CD1c-positive myeloid dendritic cell (primary cell): ENCODE measurements around the gene PTPRT.
"Not testable (repeated sequence)": the region's sequence is repeated elsewhere in the genome, so short reads cannot be mapped to it uniquely, and the experiment has no call there.

Source experiments
- DNase-seq: peaks from one replicate; pipeline ENCODE4 v3.0.0-alpha.2; 2016; ENCODE audit errors: extremely low spot score

The PTPRT gene

DNA sequence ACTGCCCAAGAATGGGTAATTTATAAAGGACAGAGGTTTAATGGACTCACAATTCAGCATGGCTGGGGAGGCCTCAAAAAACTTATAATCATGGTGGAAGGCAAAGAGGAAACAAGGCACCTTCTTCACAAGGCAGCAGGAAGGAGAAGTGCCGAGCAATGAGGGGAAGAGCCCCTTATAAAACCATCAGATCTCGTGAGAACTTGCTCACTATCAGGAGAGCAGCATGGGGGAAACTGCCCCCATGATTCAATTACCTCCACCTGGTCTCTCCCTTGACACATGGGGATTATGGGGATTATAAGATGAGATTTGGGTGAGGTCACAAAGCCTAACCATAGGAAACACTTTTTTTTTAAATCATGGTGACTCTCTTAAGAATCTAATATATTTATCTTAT lies 278.9 kb downstream of the PTPRT start:
- not testable (repeated sequence) for DNase-seq

- no peak for DNase-seq
These were observed 282.0 kb downstream of the PTPRT start for GRCh38 chr20:42907730-42908129.

DNA sequence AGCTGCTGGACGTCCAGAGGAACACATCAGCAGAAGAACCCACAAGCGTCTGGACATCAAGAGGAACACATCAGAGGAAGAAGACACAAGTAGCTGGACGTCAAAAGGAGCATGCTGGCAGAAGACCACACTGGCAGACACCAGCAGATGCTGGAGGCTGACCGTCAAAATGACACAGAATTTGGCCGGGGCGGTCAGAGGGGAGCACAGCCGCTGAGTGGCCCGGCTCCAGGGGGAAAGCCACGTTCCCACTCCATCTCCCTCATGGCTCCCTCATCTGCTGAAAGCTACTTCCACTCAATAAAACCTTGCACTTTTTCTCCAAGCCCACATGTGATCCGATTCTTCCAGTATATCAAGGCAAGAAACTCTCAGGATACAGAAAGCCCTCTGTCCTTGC lies 283.6 kb downstream of the PTPRT start:
- DNase-seq: no peak

DNA sequence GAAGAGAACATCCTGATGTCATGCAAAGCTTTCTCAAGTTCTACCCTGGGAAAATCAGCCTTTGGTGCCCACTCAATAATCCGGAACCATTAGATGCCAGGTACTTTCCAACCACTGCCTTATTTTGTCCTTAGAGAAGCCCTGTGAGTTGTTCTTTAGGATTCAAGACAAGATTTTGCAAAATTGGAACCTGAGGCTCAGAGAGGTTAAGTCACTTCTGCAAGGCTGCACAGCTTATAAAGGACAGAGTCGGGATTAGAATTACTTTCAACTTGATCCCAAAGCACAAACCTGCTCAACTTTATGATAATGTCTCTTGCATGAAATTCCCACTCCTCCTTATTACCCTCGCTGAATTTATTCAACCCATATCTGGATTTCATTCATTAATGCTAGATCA lies 287.2 kb downstream of the PTPRT start:
- no peak for DNase-seq

DNA sequence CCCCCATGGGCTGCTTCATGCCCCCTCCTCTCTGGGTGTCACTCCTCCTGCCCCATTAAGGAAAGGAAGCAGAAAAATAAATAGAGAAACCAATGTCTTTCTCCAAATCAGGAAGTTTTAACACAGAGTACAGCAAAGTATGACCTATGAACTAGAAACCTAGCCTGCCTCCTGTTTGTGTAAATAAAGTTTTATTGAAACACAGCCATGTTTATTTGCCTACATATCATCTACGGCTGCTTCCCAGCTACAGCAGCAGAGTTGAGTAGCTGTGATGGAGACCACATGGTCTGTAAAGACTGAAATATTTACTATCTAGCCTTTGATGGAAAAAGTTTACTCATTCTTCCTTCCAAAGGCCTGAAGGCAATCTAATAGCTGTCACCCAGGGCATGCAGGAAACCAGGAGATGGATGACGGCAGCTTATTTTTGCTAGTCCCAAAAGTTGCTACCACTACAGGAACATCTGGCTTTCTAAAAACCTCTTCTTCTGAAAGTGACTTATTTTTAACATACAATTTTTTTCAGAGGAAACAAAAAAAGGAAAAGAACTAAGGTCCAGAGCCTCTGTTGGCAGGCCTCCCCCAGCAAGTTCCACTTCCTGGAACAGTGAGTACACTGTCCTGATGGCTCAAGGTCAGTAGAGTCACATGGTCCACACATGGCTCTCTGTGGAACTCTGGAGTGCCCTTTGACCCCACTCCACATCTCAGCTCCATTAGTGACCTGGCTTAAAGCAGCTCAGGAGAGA lies 287.8 kb downstream of the PTPRT start:
- no peak for DNase-seq

GRCh38 chr20:42900764-42901163 lies 288.9 kb downstream of the PTPRT start:
- DNase-seq: not testable (repeated sequence)

GRCh38 chr20:42895020-42895419 lies 294.7 kb downstream of the PTPRT start:
- no peak for DNase-seq

DNA sequence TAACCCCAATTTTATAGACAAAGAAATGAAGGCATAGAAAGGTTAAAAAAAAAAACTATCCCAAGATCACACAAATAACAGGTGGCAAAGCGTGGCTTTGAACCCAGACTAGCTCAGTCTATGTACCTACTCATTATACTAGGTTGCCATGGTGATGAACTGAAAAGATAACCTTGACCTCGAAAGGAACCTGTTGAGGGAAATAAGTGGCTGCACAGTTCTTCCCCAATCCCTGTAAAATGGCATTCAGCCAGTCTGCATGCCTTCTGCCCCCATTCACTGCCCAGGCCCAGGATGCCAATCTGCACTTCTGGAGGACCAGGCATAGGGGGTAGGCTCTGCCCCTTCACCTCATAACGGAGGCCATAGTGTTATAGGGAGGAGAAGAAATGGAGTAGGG lies 295.2 kb downstream of the PTPRT start:
- DNase-seq: no peak

GRCh38 chr20:42889517-42889916 lies 300.2 kb downstream of the PTPRT start:
- no peak for DNase-seq

- DNase-seq: no peak
These were observed 302.4 kb downstream of the PTPRT start for GRCh38 chr20:42887281-42887680.

DNA sequence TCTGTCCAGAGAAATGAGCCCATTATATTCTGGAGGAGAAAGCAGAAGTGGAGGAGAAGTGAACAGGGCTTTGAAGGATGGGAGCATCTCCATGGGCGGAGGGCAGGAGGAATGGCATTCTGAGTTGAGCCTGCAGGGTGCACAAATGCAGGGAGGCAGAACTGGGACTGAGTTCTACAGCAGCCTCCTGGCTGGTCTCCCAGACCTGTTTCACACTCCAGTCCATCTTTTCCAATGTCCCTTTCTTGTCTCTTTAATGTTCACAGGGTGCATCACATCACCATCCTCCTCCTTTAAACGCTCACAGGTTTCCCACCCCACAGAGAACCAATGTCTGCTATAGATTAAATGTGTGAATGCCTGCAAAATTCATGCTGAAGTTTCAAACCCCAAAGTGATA lies 302.9 kb downstream of the PTPRT start:
- no peak for DNase-seq

- DNase-seq: no peak
These were observed 303.7 kb downstream of the PTPRT start for GRCh38 chr20:42886046-42886445.

DNA sequence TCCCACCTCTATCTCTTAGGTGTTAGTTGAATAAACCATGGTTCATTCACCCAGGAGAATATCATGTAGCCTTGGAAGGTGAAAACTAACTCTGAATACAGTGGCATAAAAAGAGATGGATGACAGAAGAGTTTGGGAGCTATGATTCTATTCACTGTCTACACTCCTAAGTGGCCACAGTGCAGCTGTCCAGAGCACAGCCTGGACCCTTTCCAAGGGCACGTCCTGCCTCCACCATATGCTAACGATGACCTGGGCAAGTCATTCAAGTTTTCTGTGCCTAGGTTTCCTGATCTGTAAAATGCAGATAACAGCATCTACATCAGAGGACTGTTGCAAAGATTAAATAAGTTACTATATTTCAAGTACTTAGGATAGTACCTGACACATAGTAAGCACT lies 314.1 kb downstream of the PTPRT start:
- no peak for DNase-seq

- DNase-seq: no peak
These were observed 316.4 kb downstream of the PTPRT start for GRCh38 chr20:42873259-42873658.

GRCh38 chr20:42864116-42864515 lies 325.6 kb downstream of the PTPRT start:
- no peak for DNase-seq

- DNase-seq: no peak
These were observed 327.3 kb downstream of the PTPRT start for GRCh38 chr20:42862446-42862845.

GRCh38 chr20:42857446-42857845 lies 332.3 kb downstream of the PTPRT start:
- DNase-seq: no peak

DNA sequence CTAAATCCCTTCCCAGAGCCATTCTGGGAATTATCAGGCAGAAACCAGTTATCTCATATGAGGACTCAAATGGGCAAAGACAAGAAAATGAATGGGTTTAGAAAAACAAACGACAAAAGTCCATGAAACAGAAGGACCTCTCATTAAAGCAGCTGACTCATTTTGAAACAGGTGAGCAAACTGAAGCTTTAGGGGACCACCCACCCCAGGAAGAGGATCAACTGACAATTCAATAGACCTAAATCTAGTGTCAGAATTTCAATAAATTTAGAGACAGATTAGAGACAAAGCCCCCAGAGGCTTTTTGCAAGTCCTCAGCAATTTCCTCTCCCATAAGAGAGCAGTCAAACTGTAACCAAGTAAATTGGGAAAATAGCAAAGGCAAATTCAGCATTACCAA lies 333.8 kb downstream of the PTPRT start:
- DNase-seq: no peak

DNA sequence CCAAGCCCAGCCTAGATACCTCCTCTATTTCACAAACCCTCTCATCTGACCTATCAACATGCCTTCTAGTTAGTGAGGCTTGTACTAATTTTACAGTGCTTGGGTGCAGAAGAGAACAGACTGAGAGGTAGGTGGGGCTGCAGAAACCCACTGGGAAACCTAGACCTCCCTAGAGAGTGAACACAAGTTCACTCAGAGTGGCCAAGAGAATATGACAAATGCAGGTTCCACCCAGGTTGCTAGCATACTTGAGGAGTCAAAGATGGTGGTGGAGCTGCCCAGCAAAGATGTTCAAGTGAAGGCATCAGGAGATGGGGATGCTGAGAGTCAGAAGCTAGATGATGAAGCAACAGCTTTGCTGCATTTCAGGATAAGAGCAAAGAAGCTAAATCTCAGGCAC lies 337.0 kb downstream of the PTPRT start:
- no peak for DNase-seq

DNA sequence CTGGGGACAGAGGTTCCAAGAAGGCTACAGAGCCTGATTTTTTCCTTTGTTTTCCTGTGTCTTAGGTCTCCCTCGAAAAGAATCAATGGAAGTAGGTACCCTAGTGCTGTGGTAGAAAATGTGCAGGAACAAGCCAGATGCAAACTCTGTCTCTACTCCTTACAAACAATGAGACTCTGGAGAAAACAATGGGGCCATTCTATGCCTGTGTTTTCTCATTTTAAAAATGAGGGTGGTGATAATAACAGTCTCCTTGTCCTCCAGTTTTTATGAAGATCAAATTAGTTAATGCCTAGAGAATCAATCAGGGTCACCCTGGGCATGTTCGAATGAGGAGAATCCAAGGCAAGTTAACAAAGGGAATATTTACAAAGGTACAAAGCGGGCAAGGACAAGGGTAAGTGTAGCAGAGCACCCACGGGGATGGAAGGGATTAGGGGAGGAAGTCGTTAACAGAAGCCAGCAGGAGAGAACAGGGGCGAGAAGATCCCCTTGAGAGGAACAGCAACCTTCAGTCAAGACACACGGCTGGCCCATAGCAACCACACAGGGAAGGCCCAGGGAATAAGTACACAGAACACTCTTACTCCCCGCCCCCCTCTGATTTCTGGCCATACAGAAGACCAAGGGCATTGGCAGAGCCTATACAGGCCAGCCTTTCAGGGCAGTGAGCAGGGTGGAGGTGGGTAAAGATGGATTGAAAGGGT lies 342.8 kb downstream of the PTPRT start:
- DNase-seq: no peak

DNA sequence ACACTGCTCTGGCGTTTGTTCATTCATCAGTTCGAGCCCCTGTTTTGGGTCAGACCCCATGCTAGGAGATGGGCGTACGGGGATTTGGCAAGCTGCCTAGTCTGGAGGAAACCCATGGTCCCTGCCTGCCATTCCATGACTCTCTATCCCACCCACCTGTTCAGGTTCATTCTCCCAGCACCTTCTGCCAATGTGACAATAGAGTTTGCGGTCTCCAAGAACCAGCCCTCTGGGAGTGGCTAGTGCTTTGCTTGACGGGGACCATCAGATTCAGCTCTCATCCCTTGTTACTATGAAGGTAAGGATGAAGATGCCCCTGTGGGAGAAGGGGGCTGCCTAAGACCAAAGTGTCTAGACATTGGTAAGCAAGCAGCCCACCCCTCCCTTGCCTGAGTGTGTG lies 345.0 kb downstream of the PTPRT start:
- no peak for DNase-seq

- no peak for DNase-seq
These were observed 352.2 kb downstream of the PTPRT start for GRCh38 chr20:42837456-42837855.

DNA sequence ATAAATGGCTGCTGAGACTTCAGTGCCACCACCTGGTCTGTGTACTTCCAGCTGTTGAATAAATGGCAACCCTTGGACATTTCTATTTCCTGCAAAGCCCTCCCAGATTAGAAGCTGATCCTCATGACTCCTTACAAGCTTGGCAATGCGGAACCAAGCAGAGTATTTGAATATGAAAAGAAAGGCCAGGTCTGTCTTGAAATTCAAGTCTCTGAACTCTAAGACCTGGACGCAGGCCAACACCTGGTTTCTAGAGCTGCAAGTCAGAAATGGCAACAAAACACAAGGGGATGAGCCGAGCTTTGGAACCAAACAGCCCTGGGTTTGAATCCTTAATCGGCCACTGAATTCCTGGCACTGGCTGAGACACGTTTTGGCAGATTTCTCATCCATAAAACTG lies 353.4 kb downstream of the PTPRT start:
- no peak for DNase-seq

DNA sequence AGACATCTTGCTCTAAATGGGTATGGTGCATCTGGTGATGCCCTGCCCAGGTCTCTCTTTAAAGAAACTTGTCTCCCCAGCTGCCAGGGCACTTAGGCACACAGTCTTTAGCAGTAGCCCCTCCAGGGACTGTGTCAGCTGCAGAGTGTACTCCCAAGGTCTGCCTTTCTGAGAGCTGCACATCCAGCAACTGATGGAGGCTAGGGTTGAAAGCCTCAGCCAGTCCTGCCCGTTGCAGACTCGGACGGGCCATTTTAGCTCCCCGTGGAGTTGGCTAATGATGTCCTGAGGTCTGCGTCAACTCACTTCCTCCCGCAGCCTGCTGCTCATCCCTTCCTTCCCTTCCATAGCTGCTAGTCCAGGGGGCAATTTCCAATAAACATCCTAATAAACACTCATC lies 381.8 kb downstream of the PTPRT start:
- DNase-seq: no peak
